ENCODE results near the gene GPALPP1. TPM values are rescaled to one million over a fixed set of nuclear protein-coding genes. Genes with fewer than 3 reads are reported as not detected.
"Not testable (repeated sequence)": the region's sequence is repeated elsewhere in the genome, so short reads cannot be mapped to it uniquely, and the experiment has no call there.

GPALPP1 gene
- total RNA-seq (2014; rRNA removed; shearing (Covaris generic)): 28.2 and 33.1 TPM in 2 replicates

- peak; percentile 99 for DNase-seq (ENCODE audit: low spot score)
Observed at GRCh38 chr13:44989071-44989889, at the start of gene GPALPP1, which contains the start of gene NUFIP1. GPALPP1 (plus strand) TSS chr13:44989538; CDS start chr13:44989655, 117 bp downstream. NUFIP1 (minus strand) TSS chr13:44989471; CDS start chr13:44989436, 35 bp downstream.

GRCh38 chr13:44943411-44943810 is 45.9 kb upstream of the GPALPP1 start:
- not testable (repeated sequence) for DNase-seq (ENCODE audit: low spot score)

- DNase-seq (ENCODE audit: low spot score): no peak
Observed at GRCh38 chr13:44951184-44951583, 38.2 kb upstream of the GPALPP1 start.

GRCh38 chr13:44952671-44953070 is 36.7 kb upstream of the GPALPP1 start:
- no peak for DNase-seq (ENCODE audit: low spot score)

- DNase-seq (ENCODE audit: low spot score): no peak
Observed at GRCh38 chr13:44954224-44954623, 35.1 kb upstream of the GPALPP1 start.

- no peak for DNase-seq (ENCODE audit: low spot score)
Observed at GRCh38 chr13:44955406-44955805, 33.9 kb upstream of the GPALPP1 start.

- no peak for DNase-seq (ENCODE audit: low spot score)
Observed at GRCh38 chr13:44961997-44962396, 27.3 kb upstream of the GPALPP1 start.

GRCh38 chr13:44967704-44968433 is 21.5 kb upstream of the GPALPP1 start:
- peak; percentile 39 for DNase-seq (ENCODE audit: low spot score)

GRCh38 chr13:44968434-44968815 is 20.9 kb upstream of the GPALPP1 start:
- DNase-seq (ENCODE audit: low spot score): no peak

- DNase-seq (ENCODE audit: low spot score): peak; percentile 87
Observed at GRCh38 chr13:44969551-44970484, 19.5 kb upstream of the GPALPP1 start.

- no peak for DNase-seq (ENCODE audit: low spot score)
Observed at GRCh38 chr13:44971656-44972595, 17.4 kb upstream of the GPALPP1 start.

GRCh38 chr13:44972956-44973581 is 16.3 kb upstream of the GPALPP1 start:
- DNase-seq (ENCODE audit: low spot score): peak; percentile 65

GRCh38 chr13:44974056-44974793 is 15.1 kb upstream of the GPALPP1 start:
- DNase-seq (ENCODE audit: low spot score): no peak

GRCh38 chr13:44976196-44976595 is 13.1 kb upstream of the GPALPP1 start:
- no peak for DNase-seq (ENCODE audit: low spot score)

GRCh38 chr13:44976949-44977583 is 12.3 kb upstream of the GPALPP1 start:
- DNase-seq (ENCODE audit: low spot score): no peak

- no peak for DNase-seq (ENCODE audit: low spot score)
Observed at GRCh38 chr13:44978328-44978727, 11.0 kb upstream of the GPALPP1 start.

GRCh38 chr13:44989941-44990340 is 603 bp downstream of the GPALPP1 start:
- peak; percentile 55 for DNase-seq (ENCODE audit: low spot score)

- DNase-seq (ENCODE audit: low spot score): no peak
Observed at GRCh38 chr13:45003417-45003816, 14.1 kb downstream of the GPALPP1 start.

GRCh38 chr13:45004096-45004495 is 14.8 kb downstream of the GPALPP1 start:
- no peak for DNase-seq (ENCODE audit: low spot score)
